Inferior parietal cortex (tissue), 1 donor: ENCODE measurements around the gene THSD4.

ENCODE experiments used
- DNase-seq: peaks from one replicate; pipeline ENCODE4 v3.0.0-alpha.2; 2016; ENCODE audit errors: extremely low spot score

Gene THSD4

DNA sequence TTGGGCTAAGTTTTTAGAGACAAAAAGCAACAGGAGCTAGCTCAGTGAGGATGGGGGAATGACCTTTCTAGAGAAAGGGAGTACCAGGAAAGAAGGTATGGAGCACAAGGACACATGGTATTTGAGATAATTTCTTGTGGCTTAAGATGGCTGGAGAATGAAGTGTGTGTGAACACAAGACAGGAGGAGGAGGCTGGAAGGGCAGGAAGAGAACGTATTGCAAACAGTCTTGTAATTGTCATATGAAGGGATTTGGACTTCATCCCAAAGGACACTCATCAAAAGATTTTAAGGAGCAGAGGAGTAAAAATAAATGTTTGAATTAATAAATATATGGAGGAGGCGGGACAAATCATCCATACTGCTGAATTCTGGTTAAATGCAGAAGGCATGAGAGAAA, 426.5 kb downstream of the THSD4 start:
- DNase-seq, result no peak

DNA sequence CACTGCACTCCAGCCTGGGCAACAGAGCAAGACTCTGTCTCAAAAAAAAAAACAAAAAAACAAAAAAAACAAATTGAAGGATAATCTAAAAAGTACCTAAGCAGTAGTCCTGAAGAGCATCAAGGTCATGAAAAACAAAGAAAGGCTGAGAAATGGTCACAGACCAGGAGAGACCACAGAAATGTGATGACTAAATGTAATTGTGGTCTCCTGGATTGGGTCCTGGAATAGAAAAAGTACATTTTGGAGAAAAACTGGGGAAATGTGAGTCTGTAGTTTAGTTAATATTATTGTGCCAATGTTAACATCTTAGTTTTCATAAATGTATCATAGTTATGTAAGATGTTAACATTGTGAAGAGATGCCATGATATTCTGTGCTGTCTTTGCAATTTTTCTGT, 427.6 kb downstream of the THSD4 start:
- no peak for DNase-seq

- DNase-seq, result no peak
These were observed 428.1 kb downstream of the THSD4 start for GRCh38 chr15:71543413-71543812.

DNA sequence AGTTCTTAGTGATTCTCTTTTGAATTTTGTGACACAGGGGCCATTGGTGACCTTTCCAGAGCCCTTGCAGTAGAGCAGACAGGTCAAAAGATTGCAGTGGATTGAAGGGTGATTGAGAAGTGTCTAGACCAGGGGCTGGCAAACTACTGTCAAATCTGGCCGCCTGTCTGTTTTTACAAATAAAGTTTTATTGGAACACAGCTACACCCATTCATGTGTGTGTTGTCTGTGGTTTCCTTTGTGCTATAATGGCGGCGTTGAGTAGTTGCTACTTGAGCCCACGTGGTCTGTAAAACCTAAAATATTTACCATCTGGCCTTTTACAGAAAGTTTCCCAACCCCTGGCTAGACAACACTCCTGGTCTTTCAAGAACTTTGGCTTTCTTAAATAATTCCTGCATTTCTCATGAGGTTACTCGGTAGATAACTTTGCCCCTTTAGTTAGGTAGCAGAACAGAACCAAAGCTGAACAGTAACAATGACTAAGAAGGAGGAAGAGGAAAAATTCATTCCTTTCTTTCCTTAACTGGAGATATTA, 430.0 kb downstream of the THSD4 start:
- DNase-seq, result no peak

DNA sequence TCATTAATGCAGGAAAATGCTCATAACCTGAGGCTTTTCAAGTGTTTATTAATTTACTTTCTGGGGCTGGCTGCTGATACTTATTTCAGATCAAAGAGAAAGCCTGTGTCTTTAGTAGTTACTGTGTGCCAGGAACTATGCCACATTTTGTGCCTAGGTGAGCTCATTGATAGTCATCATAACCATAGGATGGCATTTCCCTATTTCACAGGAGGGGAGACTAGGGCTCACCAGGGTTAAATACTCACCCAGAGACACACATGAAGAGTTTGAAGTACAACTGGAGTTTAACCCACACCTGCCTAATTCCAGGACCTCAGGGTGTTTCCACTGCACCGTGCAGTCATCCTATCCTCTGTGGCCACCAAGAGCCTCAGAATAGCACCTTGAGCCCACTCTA, 430.7 kb downstream of the THSD4 start:
- DNase-seq, result no peak

DNA sequence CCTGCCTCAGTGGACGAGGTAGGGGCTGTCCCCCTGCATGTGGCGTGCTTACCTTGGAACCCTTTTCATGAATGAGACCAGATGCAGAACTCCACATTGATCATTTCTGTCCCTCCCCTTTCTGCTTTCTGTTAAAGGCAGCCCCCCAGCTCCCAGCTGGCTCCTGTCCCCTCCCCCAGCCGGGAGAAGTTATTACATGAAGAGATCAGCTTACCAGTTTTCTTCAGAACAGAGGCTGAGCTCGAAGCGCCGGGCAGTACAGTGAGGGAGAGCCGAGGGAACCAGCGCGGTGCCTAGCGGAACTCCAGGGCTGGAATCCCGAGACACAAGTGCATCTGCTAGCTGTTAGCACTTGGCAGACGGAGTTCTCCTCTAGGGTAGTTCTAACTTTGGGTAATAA, 431.7 kb downstream of the THSD4 start:
- DNase-seq, result no peak

GRCh38 chr15:71548401-71548807, 433.1 kb downstream of the THSD4 start:
- DNase-seq, result no peak

DNA sequence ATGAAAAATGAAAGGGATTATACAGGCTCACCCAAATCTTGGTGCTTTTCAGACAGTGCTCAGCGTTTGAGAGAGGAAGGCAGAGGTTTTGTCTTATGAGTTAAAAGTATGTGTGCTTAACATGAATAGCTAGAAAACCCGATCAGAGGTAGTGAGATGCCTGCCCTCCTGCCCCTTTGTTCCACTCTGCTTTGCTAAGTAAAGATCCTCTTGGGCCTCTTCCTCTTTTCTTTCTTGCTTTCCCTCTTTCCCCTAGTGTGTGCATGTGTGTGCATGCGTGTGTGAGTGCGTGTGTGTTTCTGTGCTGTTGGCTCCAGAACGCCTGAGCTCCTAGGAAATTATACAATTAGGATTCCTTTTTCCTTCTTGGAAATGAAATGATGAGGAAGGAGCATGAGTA, 433.8 kb downstream of the THSD4 start:
- no peak for DNase-seq

- DNase-seq, result no peak
These were observed 434.4 kb downstream of the THSD4 start for GRCh38 chr15:71549697-71550096.

- DNase-seq, result no peak
These were observed 436.3 kb downstream of the THSD4 start for GRCh38 chr15:71551566-71551965.

DNA sequence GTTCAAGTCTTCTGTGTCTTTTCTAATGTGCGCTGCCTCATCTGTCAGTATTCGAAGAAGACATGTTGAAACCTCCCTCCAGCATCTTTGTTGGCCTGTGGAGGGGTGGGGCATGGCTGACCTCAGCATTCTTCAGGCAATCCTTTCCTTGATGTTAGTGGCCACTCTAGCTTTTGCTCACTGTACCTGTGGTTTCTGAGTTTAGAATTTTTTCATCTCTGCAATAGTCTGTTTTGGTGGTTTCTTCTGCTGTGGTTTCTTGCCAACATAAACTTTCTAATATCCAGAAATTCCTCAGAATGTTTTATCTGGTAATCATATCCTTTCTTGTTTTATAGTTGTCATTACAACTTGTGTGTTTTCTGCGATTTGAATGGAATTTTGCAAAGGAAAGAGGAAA, 443.8 kb downstream of the THSD4 start:
- no peak for DNase-seq

DNA sequence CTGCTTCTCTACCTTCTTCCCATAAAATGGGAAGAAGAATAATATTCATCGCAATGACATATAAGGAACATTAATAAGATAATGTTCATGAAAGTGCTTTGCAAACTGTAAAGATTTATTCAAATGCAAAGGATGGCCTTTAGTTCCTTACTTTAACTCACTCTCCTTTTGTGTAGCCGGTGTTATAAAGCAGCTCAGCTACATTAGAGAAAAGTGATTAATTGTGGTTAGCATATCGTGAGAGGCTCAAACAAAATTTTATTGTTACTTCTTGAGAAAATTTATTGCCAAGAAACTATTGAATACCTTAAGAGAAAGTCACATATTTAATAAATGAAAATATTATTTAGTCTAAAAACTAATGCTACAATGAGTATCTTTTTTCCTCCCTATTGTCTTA, 444.3 kb downstream of the THSD4 start:
- DNase-seq, result no peak

DNA sequence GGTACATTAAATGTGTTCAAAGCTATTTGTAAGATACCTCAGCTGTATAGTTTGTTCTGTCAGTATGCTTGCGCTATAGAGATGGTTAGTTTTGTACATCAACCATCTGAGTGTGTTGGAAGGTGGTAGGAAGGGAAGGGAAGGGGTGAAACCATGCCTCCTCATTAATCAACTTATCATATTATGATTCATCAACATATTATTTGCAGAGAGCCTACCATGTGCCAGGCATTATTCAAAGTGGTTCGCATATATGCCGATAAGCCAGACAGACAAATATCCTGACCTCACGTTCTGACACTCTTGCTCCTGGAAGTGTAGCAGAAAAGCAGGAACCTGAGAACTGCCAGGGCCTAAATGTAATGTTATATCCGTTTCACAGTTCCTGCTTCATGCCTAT, 447.0 kb downstream of the THSD4 start:
- DNase-seq, result no peak

DNA sequence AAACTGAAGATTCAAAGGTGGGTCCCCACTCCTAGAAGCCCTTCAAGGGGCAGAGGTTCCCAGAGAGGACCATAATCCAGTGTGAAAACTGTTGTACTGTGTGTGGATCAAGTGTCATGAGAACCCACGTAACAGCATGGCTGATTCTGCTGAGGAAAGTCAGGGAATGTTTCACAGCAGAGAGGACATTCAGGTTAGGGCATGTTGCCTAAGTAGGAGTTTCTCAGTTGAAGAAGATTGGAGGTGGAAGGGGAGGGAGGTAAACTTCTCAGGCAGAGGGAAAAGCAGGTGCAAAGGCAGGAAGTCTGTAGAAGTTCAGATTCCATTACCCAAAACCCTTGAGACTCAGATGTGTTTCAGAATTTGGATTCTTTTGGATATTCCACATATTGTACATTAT, 448.9 kb downstream of the THSD4 start:
- DNase-seq, result no peak

- DNase-seq, result no peak
These were observed 449.7 kb downstream of the THSD4 start for GRCh38 chr15:71565006-71565405.

- DNase-seq, result no peak
These were observed 450.4 kb downstream of the THSD4 start for GRCh38 chr15:71565631-71566160.

GRCh38 chr15:71566226-71566625, 451.0 kb downstream of the THSD4 start:
- DNase-seq, result no peak

GRCh38 chr15:71567173-71567572, 451.9 kb downstream of the THSD4 start:
- no peak for DNase-seq

- DNase-seq, result no peak
These were observed 453.0 kb downstream of the THSD4 start for GRCh38 chr15:71568227-71568626.

- no peak for DNase-seq
These were observed 455.5 kb downstream of the THSD4 start for GRCh38 chr15:71570736-71571135.

DNA sequence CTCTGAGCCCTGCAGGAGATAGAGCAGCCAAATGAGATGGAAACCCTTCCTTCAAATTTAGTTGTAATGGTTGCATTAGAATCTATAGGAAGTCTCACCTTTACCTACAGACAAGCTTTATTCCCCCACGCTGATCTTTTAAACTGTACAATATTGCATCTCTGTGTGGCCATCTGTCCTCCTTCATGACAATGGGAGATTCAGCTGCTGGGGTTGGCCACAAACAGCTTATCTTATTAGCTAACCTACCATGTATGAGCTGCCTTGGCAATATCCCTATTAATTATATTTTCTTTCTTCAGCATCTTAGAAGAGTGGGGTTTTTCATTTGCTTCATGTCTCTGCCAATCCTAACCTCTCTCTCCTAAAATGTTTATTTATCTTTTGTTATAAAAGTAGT, 456.4 kb downstream of the THSD4 start:
- no peak for DNase-seq

DNA sequence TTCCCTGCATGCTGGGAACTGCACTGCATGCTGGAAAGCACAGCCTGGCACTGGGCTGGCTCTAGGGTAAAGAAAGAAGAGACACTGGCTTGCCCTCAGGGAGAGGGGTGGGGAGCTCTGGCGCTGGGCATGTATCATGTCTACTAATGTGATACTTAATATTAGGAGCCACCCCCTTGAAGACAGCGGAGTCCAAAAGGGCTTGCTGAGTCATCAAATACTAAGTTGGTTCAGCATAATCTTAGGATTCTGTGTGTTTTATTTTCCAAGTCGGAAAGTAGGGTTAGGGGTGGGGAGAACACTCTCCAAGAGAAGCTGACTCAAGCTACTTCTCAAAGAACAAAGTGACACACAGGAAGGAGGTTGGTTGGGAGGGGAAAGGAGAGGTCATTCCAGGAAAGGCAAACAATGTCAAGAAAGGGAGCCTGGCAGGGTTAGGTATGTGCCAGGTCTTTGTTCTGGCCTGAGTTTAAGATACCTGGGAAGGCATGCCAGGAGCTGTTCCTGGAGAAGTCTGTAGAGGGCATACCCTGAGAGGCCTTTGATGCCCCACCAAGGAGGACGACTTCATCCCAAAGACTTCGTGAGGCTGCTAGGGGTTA, 457.3 kb downstream of the THSD4 start:
- DNase-seq, result no peak

GRCh38 chr15:71573599-71573998, 458.3 kb downstream of the THSD4 start:
- DNase-seq, result no peak

DNA sequence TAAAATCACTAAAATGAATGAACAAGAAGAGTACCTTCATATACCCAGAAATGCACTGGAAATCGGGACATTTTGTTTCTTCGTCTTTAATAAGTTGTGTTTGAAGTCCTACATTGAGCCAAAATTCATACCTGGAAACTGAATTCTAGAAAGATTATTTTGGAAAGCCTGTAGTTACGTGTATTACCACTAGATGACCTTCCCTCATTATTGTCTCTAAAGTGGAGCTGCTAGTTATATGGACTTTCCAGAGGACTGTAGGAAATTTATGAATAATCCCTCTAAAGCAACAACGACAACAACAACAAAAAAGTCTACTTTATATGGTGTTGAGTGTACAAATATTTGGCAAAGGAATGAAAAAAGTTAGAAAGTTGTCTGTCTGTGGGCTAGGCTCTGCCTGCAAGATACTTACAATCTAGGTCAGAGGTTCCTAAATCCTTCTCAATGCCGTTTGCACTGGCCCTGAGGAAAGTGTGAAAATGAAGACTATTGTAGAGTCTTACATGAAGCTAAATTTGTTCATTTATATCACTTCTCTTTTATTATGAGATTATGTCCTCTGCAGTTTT, 460.3 kb downstream of the THSD4 start:
- no peak for DNase-seq
